ENCODE measurements around the gene FABP3. TPM values are rescaled to one million over a fixed set of nuclear protein-coding genes. Genes with fewer than 3 reads are reported as not detected.

FABP3 gene
- total and polyA plus RNA-seq, 2 of the 13 experiments (the other 11 are each of a cell fraction or from before 2014, with no cell fraction given): 0.21 to 0.24 TPM

- TF ChIP-seq, protein P1, sequence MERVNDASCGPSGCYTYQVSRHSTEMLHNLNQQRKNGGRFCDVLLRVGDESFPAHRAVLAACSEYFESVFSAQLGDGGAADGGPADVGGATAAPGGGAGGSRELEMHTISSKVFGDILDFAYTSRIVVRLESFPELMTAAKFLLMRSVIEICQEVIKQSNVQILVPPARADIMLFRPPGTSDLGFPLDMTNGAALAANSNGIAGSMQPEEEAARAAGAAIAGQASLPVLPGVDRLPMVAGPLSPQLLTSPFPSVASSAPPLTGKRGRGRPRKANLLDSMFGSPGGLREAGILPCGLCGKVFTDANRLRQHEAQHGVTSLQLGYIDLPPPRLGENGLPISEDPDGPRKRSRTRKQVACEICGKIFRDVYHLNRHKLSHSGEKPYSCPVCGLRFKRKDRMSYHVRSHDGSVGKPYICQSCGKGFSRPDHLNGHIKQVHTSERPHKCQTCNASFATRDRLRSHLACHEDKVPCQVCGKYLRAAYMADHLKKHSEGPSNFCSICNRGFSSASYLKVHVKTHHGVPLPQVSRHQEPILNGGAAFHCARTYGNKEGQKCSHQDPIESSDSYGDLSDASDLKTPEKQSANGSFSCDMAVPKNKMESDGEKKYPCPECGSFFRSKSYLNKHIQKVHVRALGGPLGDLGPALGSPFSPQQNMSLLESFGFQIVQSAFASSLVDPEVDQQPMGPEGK (CRISPR knock-in tag; IDR thresholded peaks at IDR 0.05): peak; percentile 37
- TF ChIP-seq KAT2B (IDR thresholded peaks at IDR 0.05; ENCODE audit: borderline replicate concordance, low read depth, low read length) (no peak), ARID5B (CRISPR knock-in tag; IDR thresholded peaks at IDR 0.05) (peak; percentile 95), PHF20 (CRISPR knock-in tag; IDR thresholded peaks at IDR 0.05) (no peak), TBL1XR1 (IDR thresholded peaks at IDR 0.05; ENCODE audit: borderline replicate concordance, low read length, partially characterized antibody) (peak; percentile 82), RARA (CRISPR knock-in tag; IDR thresholded peaks at IDR 0.05) (peak; percentile 96), CEBPB (IDR thresholded peaks at IDR 0.05; ENCODE audit: borderline replicate concordance, low read depth, low read length) (peak; percentile 99), ZNF547 (CRISPR knock-in tag; IDR thresholded peaks at IDR 0.05) (peak; percentile 75; the same call in 1 of the 2 replicates), ZNF282 (IDR thresholded peaks at IDR 0.05; ENCODE audit: partially characterized antibody) (no peak)
- TF ChIP-seq, protein P2, sequence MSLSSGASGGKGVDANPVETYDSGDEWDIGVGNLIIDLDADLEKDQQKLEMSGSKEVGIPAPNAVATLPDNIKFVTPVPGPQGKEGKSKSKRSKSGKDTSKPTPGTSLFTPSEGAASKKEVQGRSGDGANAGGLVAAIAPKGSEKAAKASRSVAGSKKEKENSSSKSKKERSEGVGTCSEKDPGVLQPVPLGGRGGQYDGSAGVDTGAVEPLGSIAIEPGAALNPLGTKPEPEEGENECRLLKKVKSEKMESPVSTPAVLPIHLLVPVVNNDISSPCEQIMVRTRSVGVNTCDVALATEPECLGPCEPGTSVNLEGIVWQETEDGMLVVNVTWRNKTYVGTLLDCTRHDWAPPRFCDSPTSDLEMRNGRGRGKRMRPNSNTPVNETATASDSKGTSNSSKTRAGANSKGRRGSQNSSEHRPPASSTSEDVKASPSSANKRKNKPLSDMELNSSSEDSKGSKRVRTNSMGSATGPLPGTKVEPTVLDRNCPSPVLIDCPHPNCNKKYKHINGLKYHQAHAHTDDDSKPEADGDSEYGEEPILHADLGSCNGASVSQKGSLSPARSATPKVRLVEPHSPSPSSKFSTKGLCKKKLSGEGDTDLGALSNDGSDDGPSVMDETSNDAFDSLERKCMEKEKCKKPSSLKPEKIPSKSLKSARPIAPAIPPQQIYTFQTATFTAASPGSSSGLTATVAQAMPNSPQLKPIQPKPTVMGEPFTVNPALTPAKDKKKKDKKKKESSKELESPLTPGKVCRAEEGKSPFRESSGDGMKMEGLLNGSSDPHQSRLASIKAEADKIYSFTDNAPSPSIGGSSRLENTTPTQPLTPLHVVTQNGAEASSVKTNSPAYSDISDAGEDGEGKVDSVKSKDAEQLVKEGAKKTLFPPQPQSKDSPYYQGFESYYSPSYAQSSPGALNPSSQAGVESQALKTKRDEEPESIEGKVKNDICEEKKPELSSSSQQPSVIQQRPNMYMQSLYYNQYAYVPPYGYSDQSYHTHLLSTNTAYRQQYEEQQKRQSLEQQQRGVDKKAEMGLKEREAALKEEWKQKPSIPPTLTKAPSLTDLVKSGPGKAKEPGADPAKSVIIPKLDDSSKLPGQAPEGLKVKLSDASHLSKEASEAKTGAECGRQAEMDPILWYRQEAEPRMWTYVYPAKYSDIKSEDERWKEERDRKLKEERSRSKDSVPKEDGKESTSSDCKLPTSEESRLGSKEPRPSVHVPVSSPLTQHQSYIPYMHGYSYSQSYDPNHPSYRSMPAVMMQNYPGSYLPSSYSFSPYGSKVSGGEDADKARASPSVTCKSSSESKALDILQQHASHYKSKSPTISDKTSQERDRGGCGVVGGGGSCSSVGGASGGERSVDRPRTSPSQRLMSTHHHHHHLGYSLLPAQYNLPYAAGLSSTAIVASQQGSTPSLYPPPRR (CRISPR knock-in tag; IDR thresholded peaks at IDR 0.05; ENCODE audit: borderline replicate concordance): peak; percentile 89
- TF ChIP-seq, protein P3, sequence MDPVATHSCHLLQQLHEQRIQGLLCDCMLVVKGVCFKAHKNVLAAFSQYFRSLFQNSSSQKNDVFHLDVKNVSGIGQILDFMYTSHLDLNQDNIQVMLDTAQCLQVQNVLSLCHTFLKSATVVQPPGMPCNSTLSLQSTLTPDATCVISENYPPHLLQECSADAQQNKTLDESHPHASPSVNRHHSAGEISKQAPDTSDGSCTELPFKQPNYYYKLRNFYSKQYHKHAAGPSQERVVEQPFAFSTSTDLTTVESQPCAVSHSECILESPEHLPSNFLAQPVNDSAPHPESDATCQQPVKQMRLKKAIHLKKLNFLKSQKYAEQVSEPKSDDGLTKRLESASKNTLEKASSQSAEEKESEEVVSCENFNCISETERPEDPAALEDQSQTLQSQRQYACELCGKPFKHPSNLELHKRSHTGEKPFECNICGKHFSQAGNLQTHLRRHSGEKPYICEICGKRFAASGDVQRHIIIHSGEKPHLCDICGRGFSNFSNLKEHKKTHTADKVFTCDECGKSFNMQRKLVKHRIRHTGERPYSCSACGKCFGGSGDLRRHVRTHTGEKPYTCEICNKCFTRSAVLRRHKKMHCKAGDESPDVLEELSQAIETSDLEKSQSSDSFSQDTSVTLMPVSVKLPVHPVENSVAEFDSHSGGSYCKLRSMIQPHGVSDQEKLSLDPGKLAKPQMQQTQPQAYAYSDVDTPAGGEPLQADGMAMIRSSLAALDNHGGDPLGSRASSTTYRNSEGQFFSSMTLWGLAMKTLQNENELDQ (CRISPR knock-in tag; IDR thresholded peaks at IDR 0.05; ENCODE audit: borderline replicate concordance): no peak
- TF ChIP-seq, protein P4, sequence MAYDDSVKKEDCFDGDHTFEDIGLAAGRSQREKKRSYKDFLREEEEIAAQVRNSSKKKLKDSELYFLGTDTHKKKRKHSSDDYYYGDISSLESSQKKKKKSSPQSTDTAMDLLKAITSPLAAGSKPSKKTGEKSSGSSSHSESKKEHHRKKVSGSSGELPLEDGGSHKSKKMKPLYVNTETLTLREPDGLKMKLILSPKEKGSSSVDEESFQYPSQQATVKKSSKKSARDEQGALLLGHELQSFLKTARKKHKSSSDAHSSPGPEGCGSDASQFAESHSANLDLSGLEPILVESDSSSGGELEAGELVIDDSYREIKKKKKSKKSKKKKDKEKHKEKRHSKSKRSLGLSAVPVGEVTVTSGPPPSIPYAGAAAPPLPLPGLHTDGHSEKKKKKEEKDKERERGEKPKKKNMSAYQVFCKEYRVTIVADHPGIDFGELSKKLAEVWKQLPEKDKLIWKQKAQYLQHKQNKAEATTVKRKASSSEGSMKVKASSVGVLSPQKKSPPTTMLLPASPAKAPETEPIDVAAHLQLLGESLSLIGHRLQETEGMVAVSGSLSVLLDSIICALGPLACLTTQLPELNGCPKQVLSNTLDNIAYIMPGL (CRISPR knock-in tag; IDR thresholded peaks at IDR 0.05; ENCODE audit: borderline replicate concordance in 1 of 2, low read depth in 1 of 2): peak in 1 of 2 experiments; percentile 50; a peak in 1 of 4 replicates
Measured at GRCh38 chr1:31417148-31417547, 44.3 kb upstream of the FABP3 start (continued).
